Endodermal cell (in vitro differentiated cells): ENCODE data around the gene PHETA1. TPM values are rescaled to one million over a fixed set of nuclear protein-coding genes. Genes with fewer than 3 reads are reported as not detected.

ENCODE experiments used
- DNase-seq: peaks from one replicate; pipeline ENCODE4 v3.0.0-alpha.2; 2017
- H3K27ac ChIP-seq: 2 replicates; pipeline ENCODE4 v1.5.1; 2013; ENCODE audit warnings: mild to moderate bottlenecking, low read depth, low read length, moderate library complexity
- H3K27me3 ChIP-seq: 2 replicates; pipeline ENCODE4 v1.6.1; 2013; ENCODE audit warnings: mild to moderate bottlenecking, low read length, moderate library complexity; ENCODE audit not compliant: insufficient read depth, control insufficient read depth, poor library complexity, severe bottlenecking
- H3K36me3 ChIP-seq: 2 replicates; pipeline ENCODE4 v1.7.0; 2013; ENCODE audit warnings: mild to moderate bottlenecking, low read length, moderate library complexity; ENCODE audit not compliant: control insufficient read depth, insufficient read depth
- H3K4me1 ChIP-seq: one replicate; pipeline ENCODE4 v1.7.0; 2013; ENCODE audit warnings: low read length; ENCODE audit not compliant: control insufficient read depth, insufficient read depth
- H3K4me3 ChIP-seq: 2 replicates; pipeline ENCODE4 v1.5.1; 2013; ENCODE audit warnings: mild to moderate bottlenecking, low read length, moderate library complexity
- H3K9ac ChIP-seq: 2 replicates; pipeline ENCODE4 v1.6.1; 2013; ENCODE audit warnings: mild to moderate bottlenecking, low read length, moderate library complexity; ENCODE audit not compliant: poor library complexity, severe bottlenecking; ENCODE audit errors: extremely low read depth
- H3K9me3 ChIP-seq: 2 replicates; pipeline ENCODE4 v1.6.1; 2013; ENCODE audit warnings: mild to moderate bottlenecking, low read length, moderate library complexity; ENCODE audit not compliant: control insufficient read depth
- H3K27ac Mint-ChIP-seq: 2 replicates; pipeline ENCODE4 v1.8.0; 2020; ENCODE audit warnings: mixed read lengths
- H3K27me3 Mint-ChIP-seq: 2 replicates; pipeline ENCODE4 v1.8.0; 2021; ENCODE audit warnings: mild to moderate bottlenecking, mixed read lengths; ENCODE audit not compliant: insufficient read depth
- H3K36me3 Mint-ChIP-seq: 2 replicates; pipeline ENCODE4 v1.8.0; 2020; ENCODE audit warnings: low read depth, mixed read lengths
- H3K4me1 Mint-ChIP-seq: 2 replicates; pipeline ENCODE4 v1.8.0; 2020; ENCODE audit warnings: mixed read lengths
- H3K4me3 Mint-ChIP-seq: 2 replicates; pipeline ENCODE4 v1.8.0; 2020; ENCODE audit warnings: mild to moderate bottlenecking, moderate library complexity, mixed read lengths
- H3K9me3 Mint-ChIP-seq: 2 replicates; pipeline ENCODE4 v1.8.0; 2020; ENCODE audit warnings: mild to moderate bottlenecking, mixed read lengths
- CTCF ChIP-seq: fragments of 200-600 bp; sonication (generic); conservative IDR thresholded peaks from 2 replicates; pipeline ENCODE4 v1.5.0; 2021; ENCODE audit warnings: antibody characterized with exemption, mild to moderate bottlenecking
- WGBS, 2 experiments: methylation state at CpG; one replicate each; pipeline versions ENCODE4 v1.1.5 to v1.1.7; 2013; ENCODE audit warnings: missing lambda C conversion rate in 2 of 2, mixed read lengths in 1 of 2; ENCODE audit not compliant: insufficient coverage in 1 of 2, insufficient read length in 1 of 2; 5-methylcytosine and 5-hydroxymethylcytosine counted together
- total RNA-seq, 2 donors: library from RNA; stranded (reverse); fragmentation: NEBNext Ultra II Directional in 1 of 2; extraction: Animal tissue kit (Norgen Biotek cat#: 25700) in 1 of 2; gene quantifications; 2 replicates in 1 of 2; 3 replicates in 1 of 2; pipeline ENCODE4 v1.2.1, GENCODE V29; 2021

Gene PHETA1
- total RNA-seq, 2 donors from 2014 or later, result 15.0 to 19.2 TPM

DNA sequence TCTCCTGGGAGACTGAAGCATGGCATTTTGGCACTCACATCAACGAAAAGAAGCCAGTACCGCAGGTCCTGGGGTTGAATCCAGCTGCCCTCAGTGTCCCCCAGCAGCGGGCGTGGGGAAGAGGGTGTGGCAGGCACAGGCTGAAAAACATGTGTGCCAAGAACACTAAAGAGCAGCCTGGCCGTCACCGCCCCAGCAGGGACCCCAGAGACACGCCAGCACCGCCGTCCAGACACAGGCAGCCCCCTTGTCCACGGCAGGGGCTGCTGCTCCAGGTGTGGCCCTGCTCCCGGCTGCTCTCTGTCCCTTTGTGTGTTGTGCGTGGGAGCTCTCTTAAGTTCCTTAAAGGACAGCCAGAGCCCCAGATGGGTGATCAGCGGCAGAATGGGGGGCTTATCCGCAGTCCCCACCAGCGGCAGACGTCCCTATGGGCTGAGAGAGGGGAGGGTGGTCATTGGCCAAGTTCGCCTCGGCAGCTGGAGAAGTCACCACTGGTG, 556 bp downstream of the PHETA1 start:
- no peaks in the 10 kb centered on the region for H3K9me3 ChIP-seq
- H3K4me3 ChIP-seq, result peak overlapping the region; percentile 91
- 10 to 18% methylated on average over 9 to 18 of the region's 18 CpGs for WGBS, 2 experiments
- peak; percentile 72 for DNase-seq
- peaks cover 12% of the 10 kb centered on the region for H3K36me3 ChIP-seq
- H3K27ac ChIP-seq, result peak overlapping the region; percentile 72
- TF ChIP-seq CTCF, result no peak
- H3K27me3 ChIP-seq, result no peaks in the 10 kb centered on the region
- H3K9ac ChIP-seq, result peak overlapping the region; percentile 74
- peaks cover 4% of the 10 kb centered on the region for H3K9me3 Mint-ChIP-seq
- no peaks in the 10 kb centered on the region for H3K4me1 ChIP-seq
- H3K4me1 Mint-ChIP-seq, result peaks cover 7% of the 10 kb centered on the region
- peaks cover 5% of the 10 kb centered on the region for H3K27me3 Mint-ChIP-seq
- H3K27ac Mint-ChIP-seq, result no peak overlapping the region
- peaks cover 23% of the 10 kb centered on the region for H3K36me3 Mint-ChIP-seq
- peak overlapping the region; percentile 73 for H3K4me3 Mint-ChIP-seq

- no peak for DNase-seq
- peaks cover 7% of the 10 kb centered on the region for H3K4me1 Mint-ChIP-seq
- peak overlapping the region; percentile 73 for H3K4me3 Mint-ChIP-seq
- 75 to 81% methylated on average over 7 of the region's 7 CpGs for WGBS, 2 experiments
- H3K27ac Mint-ChIP-seq, result no peak overlapping the region
- H3K27me3 Mint-ChIP-seq, result peaks cover 5% of the 10 kb centered on the region
- no peak for TF ChIP-seq CTCF
- no peaks in the 10 kb centered on the region for H3K4me1 ChIP-seq
- H3K9me3 Mint-ChIP-seq, result no peaks in the 10 kb centered on the region
- H3K9ac ChIP-seq, result peak overlapping the region; percentile 74
- H3K27me3 ChIP-seq, result no peaks in the 10 kb centered on the region
- H3K27ac ChIP-seq, result no peak overlapping the region
- H3K36me3 ChIP-seq, result peaks cover 12% of the 10 kb centered on the region
- peaks cover 19% of the 10 kb centered on the region for H3K36me3 Mint-ChIP-seq
- no peaks in the 10 kb centered on the region for H3K9me3 ChIP-seq
- H3K4me3 ChIP-seq, result peak overlapping the region; percentile 91
Measured at GRCh38 chr12:111367661-111368221, 1.2 kb downstream of the PHETA1 start.

DNA sequence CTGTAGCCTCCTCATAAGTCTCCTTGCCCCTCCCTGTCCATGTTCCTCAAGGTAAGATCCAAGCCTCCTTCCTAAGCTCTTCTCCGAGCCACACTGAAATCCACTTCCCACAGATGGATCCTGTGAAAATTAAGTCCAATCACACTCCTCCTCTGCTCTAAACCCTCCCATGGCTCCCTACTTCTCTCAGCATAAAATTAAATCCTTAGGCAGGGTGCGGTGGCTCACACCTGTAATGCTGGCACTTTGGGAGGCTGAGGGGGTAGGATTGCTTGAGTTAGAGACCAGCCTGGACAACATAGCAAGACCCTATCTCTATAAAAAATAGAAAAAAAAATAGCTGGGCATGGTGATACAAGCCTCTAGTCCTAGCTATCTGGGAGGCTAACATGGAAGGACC, 2.3 kb downstream of the PHETA1 start:
- Histone ChIP-seq H3K9me3 (no peaks in the 10 kb centered on the region), H3K27ac (no peak overlapping the region), H3K27me3 (no peaks in the 10 kb centered on the region), H3K9ac (no peak overlapping the region), H3K36me3 (peaks cover 12% of the 10 kb centered on the region), H3K4me1 (no peaks in the 10 kb centered on the region), H3K4me3 (no peak overlapping the region)
- Mint-ChIP-seq H3K27me3 (peaks cover 5% of the 10 kb centered on the region), H3K9me3 (no peaks in the 10 kb centered on the region), H3K36me3 (peaks cover 19% of the 10 kb centered on the region), H3K4me3 (no peak overlapping the region), H3K4me1 (peaks cover 7% of the 10 kb centered on the region), H3K27ac (no peak overlapping the region)
- no peak for TF ChIP-seq CTCF
- 81% methylated on average over 2 of the region's 2 CpGs; no CpG with 5 or more reads in 1 of the 2 experiments for WGBS, 2 experiments
- DNase-seq, result no peak
